Mucosa of rectum (tissue), 2 donors: ENCODE measurements around the gene GPT2.
A peak's percentile ranks its signal among the peaks of the same experiment; 100 is the strongest.

Experiments used
- H3K27ac ChIP-seq, 2 donors: one replicate each; pipeline ENCODE4 v1.7.0; 2013; ENCODE audit warnings: inconsistent platforms in 2 of 2, low read depth in 2 of 2, low read length in 2 of 2
- H3K27me3 ChIP-seq, 2 donors: one replicate each; pipeline ENCODE4 v1.7.0; 2013; ENCODE audit warnings: low read length in 2 of 2; ENCODE audit not compliant: control insufficient read depth in 2 of 2, insufficient read depth in 2 of 2
- H3K36me3 ChIP-seq, 2 donors: one replicate each; pipeline ENCODE4 v1.7.0; 2013; ENCODE audit warnings: low read length in 2 of 2; ENCODE audit not compliant: control insufficient read depth in 2 of 2, insufficient read depth in 2 of 2
- H3K4me1 ChIP-seq, 2 donors: one replicate each; pipeline ENCODE4 v1.7.0; 2013; ENCODE audit warnings: low read length in 2 of 2, mild to moderate bottlenecking in 1 of 2; ENCODE audit not compliant: control insufficient read depth in 2 of 2, insufficient read depth in 2 of 2
- H3K4me3 ChIP-seq, 2 donors: one replicate each; pipeline ENCODE4 v1.7.0; 2013; ENCODE audit warnings: low read length in 2 of 2
- H3K9ac ChIP-seq, 2 donors: one replicate each; pipeline ENCODE4 v1.7.0; 2013; ENCODE audit warnings: low read length in 2 of 2, low read depth in 1 of 2, mild to moderate bottlenecking in 1 of 2
- H3K9me3 ChIP-seq, 2 donors: one replicate each; pipeline ENCODE4 v1.7.0; 2013; ENCODE audit warnings: low read length in 2 of 2; ENCODE audit not compliant: control insufficient read depth in 2 of 2
- donor health status: healthy.
- donor health status: Normal muscosa, but diverticular disease.

GPT2 gene

GRCh38 chr16:46883690-46884512 lies at the start of gene GPT2:
Gene GPT2 (plus strand): TSS chr16:46884362. CDS start chr16:46884716, 354 bp downstream.
- Histone ChIP-seq H3K27ac (peak within 1 kb of the TSS; percentile 76), H3K4me3 (peak within 1 kb of the TSS; percentile 82 to 87), H3K9me3 (no peaks in the 10 kb centered on the region), H3K27me3 (no peaks in the 10 kb centered on the region), H3K36me3 (no peaks in the 10 kb centered on the region), H3K9ac (peak within 1 kb of the TSS; percentile 74 to 84), H3K4me1 (peaks cover 6 to 9% of the 10 kb centered on the region in 2 donors)

- no peaks in the 10 kb centered on the region for H3K36me3 ChIP-seq
- H3K4me3 ChIP-seq, result no peak overlapping the region
- H3K9me3 ChIP-seq, result no peaks in the 10 kb centered on the region
- H3K9ac ChIP-seq, result no peak overlapping the region
- H3K27ac ChIP-seq, result no peak overlapping the region
- no peaks in the 10 kb centered on the region for H3K4me1 ChIP-seq
- no peaks in the 10 kb centered on the region for H3K27me3 ChIP-seq
Measured at GRCh38 chr16:46836534-46837530, 47.3 kb upstream of the GPT2 start.

GRCh38 chr16:46839986-46840443 lies 44.1 kb upstream of the GPT2 start:
- Histone ChIP-seq H3K27ac (no peak overlapping the region), H3K36me3 (no peaks in the 10 kb centered on the region), H3K27me3 (no peaks in the 10 kb centered on the region), H3K4me1 (no peaks in the 10 kb centered on the region), H3K4me3 (no peak overlapping the region), H3K9ac (no peak overlapping the region), H3K9me3 (no peaks in the 10 kb centered on the region)

- no peaks in the 10 kb centered on the region for H3K36me3 ChIP-seq
- H3K27ac ChIP-seq, result no peak overlapping the region
- no peak overlapping the region for H3K9ac ChIP-seq
- no peaks in the 10 kb centered on the region for H3K4me1 ChIP-seq
- H3K9me3 ChIP-seq, result no peaks in the 10 kb centered on the region
- H3K27me3 ChIP-seq, result no peaks in the 10 kb centered on the region
- H3K4me3 ChIP-seq, result no peak overlapping the region
Measured at GRCh38 chr16:46842192-46842895, 41.8 kb upstream of the GPT2 start.

GRCh38 chr16:46843898-46844642 lies 40.1 kb upstream of the GPT2 start:
- H3K36me3 ChIP-seq, result no peaks in the 10 kb centered on the region
- H3K9me3 ChIP-seq, result no peaks in the 10 kb centered on the region
- H3K4me1 ChIP-seq, result no peaks in the 10 kb centered on the region
- no peak overlapping the region for H3K9ac ChIP-seq
- H3K27ac ChIP-seq, result no peak overlapping the region
- H3K27me3 ChIP-seq, result no peaks in the 10 kb centered on the region
- no peak overlapping the region for H3K4me3 ChIP-seq

- Histone ChIP-seq H3K4me1 (no peaks in the 10 kb centered on the region), H3K36me3 (no peaks in the 10 kb centered on the region), H3K4me3 (no peak overlapping the region), H3K27ac (no peak overlapping the region), H3K9ac (no peak overlapping the region), H3K9me3 (no peaks in the 10 kb centered on the region), H3K27me3 (no peaks in the 10 kb centered on the region)
Measured at GRCh38 chr16:46844771-46845170, 39.4 kb upstream of the GPT2 start.

- no peaks in the 10 kb centered on the region for H3K4me1 ChIP-seq
- H3K9ac ChIP-seq, result no peak overlapping the region
- H3K9me3 ChIP-seq, result no peaks in the 10 kb centered on the region
- no peak overlapping the region for H3K27ac ChIP-seq
- H3K27me3 ChIP-seq, result no peaks in the 10 kb centered on the region
- no peaks in the 10 kb centered on the region for H3K36me3 ChIP-seq
- H3K4me3 ChIP-seq, result no peak overlapping the region
Measured at GRCh38 chr16:46845952-46846351, 38.2 kb upstream of the GPT2 start.

- H3K27me3 ChIP-seq, result no peaks in the 10 kb centered on the region
- no peaks in the 10 kb centered on the region for H3K9me3 ChIP-seq
- no peaks in the 10 kb centered on the region for H3K4me1 ChIP-seq
- H3K4me3 ChIP-seq, result no peak overlapping the region
- H3K36me3 ChIP-seq, result no peaks in the 10 kb centered on the region
- H3K9ac ChIP-seq, result no peak overlapping the region
- H3K27ac ChIP-seq, result no peak overlapping the region
Measured at GRCh38 chr16:46848768-46849764, 35.1 kb upstream of the GPT2 start.
